GM19397 (cell line): ENCODE data around the gene PCED1B.
"Not testable (repeated sequence)": the region's sequence is repeated elsewhere in the genome, so short reads cannot be mapped to it uniquely, and the experiment has no call there.

Source experiments
- ATAC-seq: cut with Tn5 transposase; IDR thresholded peaks from one replicate; pipeline ENCODE4 v1.9.1; 2021; ENCODE audit warnings: mild to moderate bottlenecking, moderate library complexity; ENCODE audit not compliant: unreplicated experiment

PCED1B gene

DNA sequence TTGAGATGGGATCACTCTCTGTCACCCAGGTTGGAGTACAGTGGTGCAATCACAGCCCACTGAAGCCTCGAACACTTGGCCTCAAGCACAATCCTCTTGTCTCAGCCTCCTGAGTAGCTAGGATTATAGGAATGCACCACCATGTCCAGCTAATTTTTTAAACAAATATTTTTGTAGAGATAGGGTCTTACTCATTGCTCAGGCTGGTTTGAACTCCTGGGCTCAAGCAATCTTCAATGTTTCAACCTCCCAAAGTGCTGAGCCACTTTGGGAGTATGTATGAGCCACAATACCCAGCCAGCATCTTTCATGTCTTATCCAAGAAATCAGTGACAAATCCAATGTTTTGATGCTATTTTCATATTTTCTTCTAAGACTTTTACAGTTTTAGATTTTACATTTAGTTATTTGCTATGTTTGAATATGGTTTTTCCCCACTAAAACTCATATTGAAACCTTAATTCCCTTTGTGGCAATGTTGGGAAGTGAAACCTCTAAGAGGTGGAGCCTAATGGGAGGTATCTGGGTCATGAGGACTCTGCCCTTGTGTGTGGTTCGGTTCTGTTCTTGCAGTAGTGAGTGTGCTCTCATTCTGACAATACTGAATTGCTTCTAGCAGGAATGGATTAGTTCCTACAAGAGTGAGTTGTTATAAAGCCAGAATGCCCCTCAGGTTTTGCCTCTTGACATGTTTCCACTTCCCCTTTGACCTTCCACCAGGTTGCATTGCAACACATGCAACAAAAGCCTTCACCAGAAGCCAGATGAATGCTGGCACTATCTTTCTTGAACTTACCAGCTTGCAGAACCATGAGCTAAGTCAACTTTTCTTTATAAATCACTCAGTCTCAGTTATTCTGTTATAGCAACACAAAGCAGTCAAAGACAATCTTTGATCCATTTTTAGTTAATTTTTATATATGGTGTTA is 81.2 kb downstream of the PCED1B start:
- no peak for ATAC-seq

GRCh38 chr12:47164116-47164515 is 84.7 kb downstream of the PCED1B start:
- ATAC-seq: no peak

DNA sequence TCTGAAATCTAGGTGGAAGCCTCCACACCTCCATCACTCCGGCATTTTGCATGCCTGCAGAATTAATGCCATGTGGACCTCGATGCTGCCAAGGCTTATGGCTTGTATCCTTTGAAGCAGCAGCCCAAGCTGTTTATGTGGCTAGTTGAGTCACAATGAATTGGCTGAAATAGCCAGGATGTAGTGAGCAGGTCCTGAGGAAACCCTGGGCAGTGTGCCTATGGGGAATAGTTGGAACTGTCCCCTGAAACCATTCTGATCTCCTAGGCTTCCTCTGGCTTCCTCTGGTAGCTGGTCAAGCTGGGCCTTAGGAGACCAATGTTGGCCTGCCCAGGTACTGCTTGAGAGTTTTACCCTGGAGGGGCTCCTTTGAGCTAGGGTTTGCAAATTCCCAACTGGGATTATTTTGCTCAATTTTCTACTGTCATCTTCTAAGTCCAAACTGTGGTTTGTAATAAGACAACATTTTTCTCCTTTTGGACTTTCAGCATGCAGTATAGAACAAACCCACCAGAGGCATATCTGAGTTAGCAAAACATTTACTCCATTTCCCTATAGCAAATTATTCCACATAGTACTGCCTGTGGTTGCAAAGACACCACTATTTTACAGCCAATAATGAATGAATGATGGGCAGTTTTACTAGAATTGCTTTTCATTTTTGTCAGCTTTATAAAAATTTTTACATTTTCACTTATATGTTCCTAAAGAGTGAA is 85.5 kb downstream of the PCED1B start:
- no peak for ATAC-seq

DNA sequence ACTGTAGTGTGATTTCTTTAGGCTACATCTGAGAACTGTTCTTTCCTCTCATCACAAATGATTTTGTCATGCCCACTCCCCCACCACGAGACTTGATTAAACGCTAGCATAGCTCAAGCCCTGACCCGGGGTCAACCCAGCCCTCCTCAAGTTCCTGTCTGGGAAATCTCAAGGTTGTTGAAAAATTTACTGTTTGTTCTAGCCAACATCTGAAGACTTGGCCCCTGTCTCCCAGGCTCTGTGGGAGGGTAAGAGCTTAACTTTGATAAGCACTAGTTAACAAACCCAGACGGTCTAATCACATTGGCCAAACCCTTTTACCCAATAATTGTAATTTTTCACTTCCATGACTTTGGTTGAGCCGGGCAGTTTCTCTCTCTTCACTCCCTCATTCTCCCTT is 86.5 kb downstream of the PCED1B start:
- no peak for ATAC-seq

DNA sequence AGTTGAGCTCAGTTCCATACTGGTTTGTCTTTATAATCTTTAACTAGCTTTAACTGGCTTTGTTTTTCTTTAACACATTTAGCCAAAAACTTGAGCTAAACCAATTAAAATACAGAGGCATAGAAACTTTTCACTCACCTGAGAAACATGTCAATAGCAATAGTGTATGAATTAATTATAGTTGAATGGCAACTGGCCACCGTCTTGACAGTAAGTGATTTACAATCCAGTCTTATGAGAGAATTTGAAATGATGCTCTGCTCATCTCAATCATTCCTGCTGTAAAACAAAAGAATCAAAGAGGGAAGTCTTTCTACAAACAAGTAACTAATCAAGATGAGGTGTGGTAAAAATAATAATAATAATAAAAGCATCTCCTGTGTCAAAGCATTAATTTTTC is 86.9 kb downstream of the PCED1B start:
- ATAC-seq: no peak

DNA sequence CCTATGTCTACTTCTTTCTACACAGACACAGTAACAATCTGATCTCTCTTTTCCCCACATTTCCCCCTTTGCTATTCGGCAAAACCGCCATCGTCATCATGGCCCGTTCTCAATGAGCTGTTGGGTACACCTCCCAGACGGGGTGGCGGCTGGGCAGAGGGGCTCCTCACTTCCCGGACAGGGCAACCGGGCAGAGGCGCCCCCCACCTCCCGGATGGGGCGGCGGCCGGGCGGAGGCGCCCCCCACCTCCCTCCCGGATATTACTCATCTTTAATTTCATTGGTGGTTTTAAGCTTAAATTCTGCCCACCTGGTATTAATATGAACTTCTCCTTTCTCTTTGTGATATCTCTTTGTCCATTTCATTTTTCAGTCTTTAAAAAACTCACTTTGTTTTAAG is 90.9 kb downstream of the PCED1B start:
- not testable (repeated sequence) for ATAC-seq

GRCh38 chr12:47178014-47178413 is 98.6 kb downstream of the PCED1B start:
- ATAC-seq: no peak

DNA sequence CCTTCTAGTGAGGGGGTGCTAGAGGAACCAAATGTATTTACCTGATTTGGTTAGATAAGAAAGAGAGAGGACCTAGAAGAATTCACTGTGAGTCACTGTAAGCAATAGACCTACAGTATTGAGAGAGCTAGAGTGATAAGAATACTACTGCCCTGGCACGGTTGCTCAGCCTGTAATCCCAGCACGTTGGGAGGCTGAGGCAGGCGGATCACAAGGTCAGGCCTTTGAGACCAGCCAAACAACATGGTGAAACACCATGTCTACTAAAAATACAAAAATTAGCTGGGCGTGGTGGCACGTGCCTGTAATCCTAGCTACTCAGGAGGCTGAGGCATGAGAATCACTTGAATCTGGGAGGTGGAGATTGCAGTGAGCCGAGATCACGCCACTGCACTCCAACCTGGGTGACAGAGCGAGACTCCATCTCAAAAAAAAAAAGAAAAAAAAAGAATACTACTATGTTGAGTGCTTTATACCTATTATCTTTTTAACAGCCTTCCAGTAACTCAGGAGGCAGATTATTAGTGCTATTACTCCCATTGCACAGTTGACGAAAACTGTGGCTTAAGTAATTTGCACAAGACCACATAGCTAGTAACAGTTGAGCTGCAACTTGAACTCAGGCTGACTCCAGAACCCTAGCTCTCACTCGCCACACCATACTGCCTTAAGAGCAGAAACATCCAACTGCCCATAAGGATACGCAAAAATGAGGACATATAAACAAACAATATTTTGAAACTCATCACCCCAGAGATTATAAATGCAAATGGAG is 102.9 kb downstream of the PCED1B start:
- not testable (repeated sequence) for ATAC-seq

- ATAC-seq: no peak
These were observed 104.8 kb downstream of the PCED1B start for GRCh38 chr12:47184229-47184628.

- no peak for ATAC-seq
These were observed 105.4 kb downstream of the PCED1B start for GRCh38 chr12:47184813-47185212.

- no peak for ATAC-seq
These were observed 106.8 kb downstream of the PCED1B start for GRCh38 chr12:47186246-47186645.

DNA sequence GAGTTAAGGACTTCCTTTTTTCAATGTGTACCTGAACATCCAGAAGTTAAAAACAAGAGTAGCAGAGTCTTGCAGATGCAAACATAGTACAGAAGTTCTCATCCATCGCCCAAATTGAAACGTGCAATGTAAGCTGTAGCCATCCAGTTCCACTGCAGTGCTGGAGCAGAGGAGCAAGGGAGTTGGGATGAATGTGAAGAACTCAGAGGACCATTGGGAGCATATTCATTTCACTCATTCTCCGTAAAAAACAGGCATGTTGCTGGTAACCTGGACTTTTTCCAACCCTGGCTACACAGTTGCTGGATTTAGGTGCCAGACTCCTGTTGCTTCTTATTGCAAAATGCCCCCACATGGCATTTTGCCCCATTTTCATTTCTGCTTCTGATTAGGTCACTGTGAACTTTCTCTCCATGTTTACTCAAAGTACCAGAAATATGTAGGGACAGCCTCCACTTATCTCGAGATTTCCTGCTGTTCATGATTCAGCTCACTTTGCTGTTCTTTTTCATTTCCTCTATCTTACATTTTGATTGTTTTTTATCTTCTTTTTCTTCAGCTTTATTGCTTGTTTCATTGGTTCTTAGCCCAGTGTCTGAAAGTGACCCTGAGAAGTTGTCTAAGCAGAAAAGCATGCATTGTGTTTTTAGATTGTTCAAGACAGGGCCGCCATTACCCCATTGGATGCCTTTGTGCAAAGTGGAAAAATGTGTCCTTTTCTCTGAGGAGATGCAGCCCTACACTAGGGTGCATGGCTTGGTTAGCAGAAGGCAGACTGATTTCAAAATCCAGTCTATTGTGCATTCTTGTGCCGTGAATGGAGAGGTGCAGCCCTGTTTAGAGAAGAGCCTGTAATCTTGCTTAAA is 109.4 kb downstream of the PCED1B start:
- no peak for ATAC-seq

DNA sequence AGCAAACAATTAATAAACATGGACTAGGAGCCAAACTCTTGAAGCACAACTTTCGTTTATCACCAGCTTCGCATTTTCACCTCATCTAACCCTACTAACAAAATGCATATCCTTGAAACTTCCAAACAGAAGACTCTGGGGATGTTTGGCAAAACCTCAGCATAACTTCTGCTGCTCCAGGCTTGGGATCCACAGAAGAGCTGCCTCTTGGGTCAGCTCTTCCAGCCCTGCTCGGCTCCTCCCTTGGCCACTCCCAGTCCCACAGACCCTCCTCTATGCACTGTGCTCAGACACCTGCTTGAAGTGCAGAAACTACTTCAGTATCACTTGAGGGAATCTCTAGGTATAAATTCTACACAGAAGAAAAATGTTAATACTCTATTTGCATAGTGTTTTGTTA is 110.3 kb downstream of the PCED1B start:
- no peak for ATAC-seq

DNA sequence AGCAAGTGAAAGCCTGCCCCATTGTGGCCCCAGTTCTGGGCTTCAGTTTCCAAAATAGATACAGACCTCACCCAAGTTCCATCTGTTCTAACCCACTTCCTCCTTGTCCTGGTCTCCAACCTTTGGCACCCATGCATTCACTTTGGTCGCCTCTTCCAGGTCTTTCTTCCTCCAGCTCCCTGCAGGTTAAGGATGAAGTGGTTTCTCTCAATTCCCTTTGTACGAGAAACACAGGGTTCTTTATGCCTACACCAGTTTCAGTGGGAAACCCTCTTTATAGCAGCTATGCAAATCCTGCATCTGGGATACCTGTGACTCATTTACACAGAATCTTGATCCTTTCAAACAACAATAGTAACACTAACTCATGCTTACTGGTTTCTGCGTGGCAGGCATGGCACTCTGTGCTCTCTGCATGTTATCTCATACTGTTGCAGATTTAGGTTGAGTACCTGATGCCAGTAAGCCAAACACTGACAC is 110.9 kb downstream of the PCED1B start:
- ATAC-seq: no peak

- no peak for ATAC-seq
These were observed 111.5 kb downstream of the PCED1B start for GRCh38 chr12:47190905-47191304.

DNA sequence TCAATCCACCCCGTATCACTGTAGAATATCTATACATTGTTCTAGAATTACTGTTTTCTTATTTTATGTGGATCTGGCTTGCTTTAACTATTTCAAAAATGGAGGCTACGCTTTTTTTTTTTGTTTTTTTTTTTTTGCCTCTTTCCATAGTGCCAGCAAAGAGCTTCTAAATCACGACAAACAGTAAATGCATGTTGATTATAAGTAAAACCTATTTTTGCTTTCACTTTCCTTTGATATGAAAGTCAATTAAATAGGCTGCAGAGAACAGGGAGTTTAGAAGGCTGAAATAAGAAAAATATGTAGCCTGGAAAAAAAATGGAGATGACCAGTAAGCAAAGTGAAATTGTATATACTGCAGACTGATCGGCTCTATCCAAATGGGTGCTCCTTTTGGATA is 112.6 kb downstream of the PCED1B start:
- no peak for ATAC-seq

DNA sequence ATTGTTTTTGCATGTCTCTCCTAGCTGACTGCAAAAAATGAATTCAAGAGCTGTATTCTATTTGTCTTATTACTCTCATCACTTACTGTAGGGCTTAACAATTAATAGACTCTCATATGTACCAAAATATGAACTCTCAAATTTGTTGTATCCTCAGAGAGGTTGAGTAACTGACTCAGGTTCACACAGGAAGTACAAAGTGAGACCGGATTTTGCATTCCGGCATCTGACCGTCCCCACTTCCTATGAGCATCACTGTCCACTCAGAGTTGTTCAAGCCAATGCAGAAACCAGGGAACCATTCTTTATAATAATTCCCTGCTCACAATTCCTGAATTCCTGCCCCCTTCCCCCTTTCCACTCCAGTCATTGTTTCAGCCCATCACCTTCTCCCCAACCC is 113.6 kb downstream of the PCED1B start:
- ATAC-seq: no peak

- ATAC-seq: no peak
These were observed 115.1 kb downstream of the PCED1B start for GRCh38 chr12:47194501-47194900.

DNA sequence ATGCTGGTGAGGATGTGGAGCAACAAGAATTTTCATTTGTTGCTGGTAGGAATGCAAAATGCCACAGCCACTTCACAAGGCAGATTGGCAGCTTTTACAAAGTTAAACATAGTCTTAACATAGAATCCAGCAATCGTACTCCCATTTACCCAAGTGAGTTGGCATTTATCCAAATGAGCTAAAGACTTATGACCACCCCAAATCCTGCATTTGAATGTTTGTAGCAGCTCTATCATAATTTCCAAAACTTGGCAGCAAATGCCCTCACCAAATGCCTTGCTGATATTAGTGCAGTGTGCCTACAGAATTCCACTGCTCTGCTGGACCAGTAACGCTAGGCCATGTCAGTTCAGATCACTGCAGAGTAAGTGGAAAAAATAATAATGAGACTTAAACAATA is 121.0 kb downstream of the PCED1B start:
- ATAC-seq: no peak

DNA sequence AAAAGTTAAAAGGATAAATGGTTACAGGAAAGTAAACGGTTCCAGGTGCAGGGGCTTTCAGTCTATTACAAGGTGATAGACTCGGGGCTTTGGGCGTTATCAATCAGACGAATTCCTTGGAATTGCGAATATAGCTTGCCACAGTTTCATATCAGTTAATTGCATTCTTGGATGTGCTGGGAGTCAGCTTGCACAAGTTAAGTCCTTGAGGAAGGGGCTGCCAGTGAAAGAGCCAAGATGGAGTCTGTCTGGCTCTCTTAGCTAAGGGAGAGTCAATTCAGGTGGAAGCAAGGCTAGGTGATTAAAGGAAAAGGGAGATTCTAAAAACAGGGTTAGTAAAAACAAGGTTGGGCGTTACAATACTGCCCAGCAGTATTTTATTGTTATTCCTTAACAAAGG is 121.8 kb downstream of the PCED1B start:
- ATAC-seq: not testable (repeated sequence)
